GM12878 (cell line): ENCODE data around the gene DIS3L2.
A peak's percentile ranks its signal among the peaks of the same experiment; 100 is the strongest.

Experiments used
- BRCA1 ChIP-seq: IDR thresholded peaks from 2 replicates; pipeline ENCODE4 v1.6.1; 2011; ENCODE audit warnings: low read depth, low read length, improper control_type of control experiment
- CEBPB ChIP-seq, 2 experiments: fragments of 150-350 bp in 1 of 2; IDR thresholded peaks; 2 replicates each; pipeline ENCODE4 v1.6.1; 2012 to 2014; ENCODE audit warnings: low read depth in 2 of 2, low read length in 2 of 2, borderline replicate concordance in 1 of 2, inconsistent platforms in 1 of 2
- CTCF ChIP-seq, 3 experiments: IDR thresholded peaks in 2 of 3; conservative IDR thresholded peaks in 1 of 3; 2 replicates each; pipeline ENCODE4 v1.5.1; 2011; ENCODE audit warnings: low read depth in 3 of 3, low read length in 3 of 3, mild to moderate bottlenecking in 3 of 3, control low read depth in 2 of 3, moderate library complexity in 2 of 3, inconsistent platforms in 1 of 3, mixed read lengths in 1 of 3; ENCODE audit not compliant: control insufficient read depth in 2 of 3, insufficient read depth in 1 of 3; ENCODE audit errors: extremely low read depth in 1 of 3
- EZH2 ChIP-seq: IDR thresholded peaks from 2 replicates; pipeline ENCODE4 v1.6.1; 2012; ENCODE audit warnings: low read depth, mild to moderate bottlenecking, control low read depth, inconsistent platforms, low read length, borderline replicate concordance; ENCODE audit not compliant: control insufficient read depth
- HCFC1 ChIP-seq: fragments of 150-350 bp; IDR thresholded peaks from 2 replicates; pipeline ENCODE4 v1.6.1; 2014; ENCODE audit warnings: low read length
- MXI1 ChIP-seq: fragments of 150-350 bp; IDR thresholded peaks from 2 replicates; pipeline ENCODE4 v1.6.1; 2011; ENCODE audit warnings: low read depth, mild to moderate bottlenecking, inconsistent platforms, low read length, improper control_type of control experiment
- MYC ChIP-seq: IDR thresholded peaks from 2 replicates; pipeline ENCODE4 v1.6.1; 2011; ENCODE audit warnings: mild to moderate bottlenecking, low read length, moderate library complexity, inconsistent platforms; ENCODE audit not compliant: insufficient read depth, insufficient replicate concordance, insufficient read length, severe bottlenecking
- PAX5 ChIP-seq: IDR thresholded peaks from 2 replicates; pipeline ENCODE4 v1.6.1; 2011; ENCODE audit warnings: low read depth, low read length, borderline replicate concordance
- POLR2A ChIP-seq: IDR thresholded peaks from 2 replicates; pipeline ENCODE4 v1.6.1; 2011; ENCODE audit warnings: low read depth, mild to moderate bottlenecking, low read length
- RAD21 ChIP-seq: IDR thresholded peaks from 2 replicates; pipeline ENCODE4 v1.6.1; 2011; ENCODE audit warnings: mild to moderate bottlenecking, low read depth, low read length, moderate library complexity; ENCODE audit not compliant: insufficient read depth
- REST ChIP-seq: IDR thresholded peaks from 2 replicates; pipeline ENCODE4 v1.6.1; 2012; ENCODE audit warnings: mild to moderate bottlenecking, low read depth, low read length
- SP1 ChIP-seq: IDR thresholded peaks from one replicate; pipeline ENCODE4 v1.6.1; 2011; ENCODE audit warnings: low read depth, low read length
- ZBTB11 ChIP-seq: fragments of 450-650 bp; formaldehyde crosslinking; IDR thresholded peaks from 2 replicates; pipeline ENCODE4 v1.5.0; 2022; ENCODE audit warnings: mild to moderate bottlenecking, missing genetic modification characterization
- ZNF207 ChIP-seq: fragments of 450-650 bp; IDR thresholded peaks from 2 replicates; pipeline ENCODE4 v1.6.1; 2014; ENCODE audit warnings: antibody characterized with exemption, mild to moderate bottlenecking, borderline replicate concordance

GRCh38 chr2:232328032-232328422, 366.5 kb downstream of the DIS3L2 start:
- TF ChIP-seq HCFC1 (no peak), BRCA1 (no peak), REST (no peak), CEBPB (IDR thresholded peaks at IDR 0.05; ENCODE audit: borderline replicate concordance in 1 of 2, low read depth in 2 of 2, low read length in 2 of 2) (no peak), CTCF (IDR thresholded peaks at IDR 0.05 in 2 of 3, conservative IDR thresholded peaks at IDR 0.05 in 1 of 3; ENCODE audit: control insufficient read depth in 2 of 3, extremely low read depth in 1 of 3, insufficient read depth in 1 of 3, low read depth in 3 of 3, low read length in 3 of 3) (peak in 2 of 3 experiments; percentile 31 to 41; a peak in 4 of 6 replicates), PAX5 (no peak), POLR2A (no peak), EZH2 (no peak), MYC (no peak), RAD21 (no peak), ZBTB11 (CRISPR knock-in tag) (no peak), SP1 (no peak), ZNF207 (no peak), MXI1 (no peak)
